A673 (cell line): ENCODE results near the gene SLIT1.

Experiments
- CTCF ChIP-seq: fragments of 300-800, 200-600 bp; sonication (generic); conservative IDR thresholded peaks from 2 replicates; pipeline ENCODE4 v1.5.1; 2017; ENCODE audit warnings: low read depth, mild to moderate bottlenecking, antibody characterized with exemption, low read length, moderate library complexity, mixed read lengths
- EZH2 ChIP-seq: fragments of 200-600 bp; sonication (generic); IDR thresholded peaks from 2 replicates; pipeline ENCODE4 v1.6.1; 2017; ENCODE audit warnings: borderline replicate concordance, low read depth, mild to moderate bottlenecking, mixed read lengths, antibody characterized with exemption, low read length; ENCODE audit not compliant: poor library complexity, severe bottlenecking

- TF ChIP-seq CTCF (no peak), EZH2 (no peak)
Measured at GRCh38 chr10:97074256-97075145, 111.3 kb downstream of the SLIT1 start.
